GM12874 (cell line): Measurements from ENCODE around the gene LEF1.

Experiments used
- CTCF ChIP-seq: IDR thresholded peaks from 2 replicates; pipeline ENCODE4 v1.5.1; 2011; ENCODE audit warnings: low read depth, mild to moderate bottlenecking, control low read depth, low read length, moderate library complexity; ENCODE audit not compliant: insufficient read depth

Gene LEF1

GRCh38 chr4:108099838-108100237 lies 68.9 kb downstream of the LEF1 start:
- TF ChIP-seq CTCF, result no peak

DNA sequence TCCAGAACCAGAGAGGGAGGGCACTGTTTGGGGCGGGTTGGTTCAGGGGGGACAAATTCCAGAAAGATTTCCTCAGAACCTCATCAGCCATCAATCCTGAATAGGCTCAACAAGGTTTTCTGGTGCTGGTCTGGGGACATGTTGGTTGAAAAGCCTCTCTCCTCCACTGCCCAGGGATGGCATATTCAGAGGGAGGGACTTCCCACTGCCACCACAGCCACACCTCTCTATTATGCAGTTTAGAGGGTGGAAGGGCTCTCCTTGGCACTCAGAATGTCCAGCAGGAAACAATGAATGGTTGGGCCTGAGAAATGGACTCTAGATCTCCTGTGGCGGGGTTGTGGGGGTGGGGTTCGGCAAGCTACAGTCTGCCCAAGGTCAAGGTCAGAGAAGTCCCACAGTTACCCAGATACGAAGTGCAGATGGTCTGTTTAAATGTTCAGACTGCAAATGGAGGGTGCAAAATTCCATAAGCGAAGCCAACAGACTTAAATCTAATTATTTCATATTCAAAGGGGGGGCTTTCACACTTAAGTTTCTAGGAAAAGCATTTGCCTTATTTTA lies 70.7 kb downstream of the LEF1 start:
- no peak for TF ChIP-seq CTCF

GRCh38 chr4:108094923-108095482 lies 73.7 kb downstream of the LEF1 start:
- no peak for TF ChIP-seq CTCF

GRCh38 chr4:108094131-108094530 lies 74.6 kb downstream of the LEF1 start:
- TF ChIP-seq CTCF, result no peak

DNA sequence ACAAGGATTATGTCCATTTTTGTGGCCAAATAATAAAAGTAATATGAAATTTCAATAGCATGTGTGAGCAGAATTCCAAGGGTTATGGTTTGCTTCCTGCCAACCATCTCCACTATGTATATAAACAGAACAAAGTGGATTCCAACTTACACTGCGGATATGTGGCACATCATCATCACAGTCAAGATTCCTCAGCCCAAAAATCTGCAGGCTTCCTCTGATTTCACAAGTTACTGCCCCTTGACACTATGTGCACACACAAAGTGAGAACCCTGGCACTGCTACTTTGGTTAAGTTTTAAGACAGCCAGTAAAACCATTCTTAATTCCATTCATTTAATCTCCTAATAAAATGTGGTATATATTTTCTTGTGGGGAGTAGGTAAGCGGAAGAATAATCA lies 76.4 kb downstream of the LEF1 start:
- no peak for TF ChIP-seq CTCF

DNA sequence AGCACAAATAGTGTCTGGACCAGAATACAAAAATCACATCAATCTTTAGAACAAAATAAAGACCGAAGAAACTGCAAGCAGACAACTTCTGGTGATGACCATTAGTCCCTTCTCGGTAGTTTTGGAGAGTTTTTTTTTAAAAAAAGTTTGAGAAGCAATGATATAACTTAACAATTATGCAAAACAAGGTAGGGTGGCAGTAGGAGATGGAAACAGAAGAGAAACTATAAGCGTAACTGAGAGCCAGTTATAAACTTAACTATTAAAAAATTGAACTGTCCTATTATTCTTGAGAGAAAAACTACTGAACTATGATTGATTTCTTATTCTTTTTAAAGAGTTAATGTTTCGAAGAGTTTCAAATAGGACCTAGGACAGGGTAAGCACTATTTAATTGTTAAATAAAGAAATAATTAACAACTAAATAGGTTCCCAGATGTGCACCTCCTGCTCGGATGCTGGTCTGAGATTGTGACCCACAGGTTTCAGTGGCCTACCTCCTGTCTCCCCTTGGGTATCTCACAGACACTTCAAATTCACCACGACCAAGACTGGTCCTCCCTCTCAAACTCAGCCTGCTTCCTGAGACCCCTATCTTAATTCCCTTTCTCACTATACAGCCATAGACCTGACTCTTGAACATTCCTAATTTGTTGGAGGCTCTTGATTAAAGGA lies 81.3 kb downstream of the LEF1 start:
- TF ChIP-seq CTCF, result no peak

DNA sequence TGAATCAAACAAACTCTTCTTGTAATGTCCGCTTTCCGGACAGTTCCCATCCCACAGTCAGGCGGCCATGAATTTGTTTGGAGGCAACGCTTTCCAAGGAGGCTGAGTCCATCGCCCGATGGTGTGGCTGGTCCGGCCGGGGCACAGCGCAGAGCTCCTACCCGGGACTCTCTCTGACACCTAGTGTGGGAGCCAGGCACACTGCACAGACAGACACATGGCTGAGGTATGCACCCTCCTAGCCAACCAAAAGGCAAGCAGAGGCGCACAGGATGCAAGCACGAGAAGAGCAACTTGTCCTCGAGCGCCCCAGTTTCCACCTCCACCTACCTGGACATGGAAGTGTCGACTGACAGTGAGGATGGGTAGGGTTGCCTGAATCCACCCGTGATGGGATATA lies 87.5 kb downstream of the LEF1 start:
- no peak for TF ChIP-seq CTCF
